ENCODE measurements around the gene CWH43.

CWH43 gene

GRCh38 chr4:48991357-48991756 is 5.3 kb downstream of the CWH43 start:
- Histone ChIP-seq H2BK15ac (ENCODE audit: low read length) (no peak overlapping the region), H3K9me3 (replicated peaks in 1 of 2; ENCODE audit: control insufficient read depth in 2 of 2, insufficient read depth in 1 of 2, low read depth in 1 of 2, low read length in 2 of 2) (peaks cover 0 to 2% of the 10 kb centered on the region in 2 donors), H3K23ac (ENCODE audit: low read depth, low read length, poor library complexity) (no peak overlapping the region), H3K4me2 (ENCODE audit: insufficient read depth, low read length, poor library complexity, severe bottlenecking) (no peak overlapping the region), H3K4ac (ENCODE audit: low read length) (no peak overlapping the region), H3K18ac (ENCODE audit: low read length) (no peak overlapping the region), H2AK5ac (ENCODE audit: low read depth, low read length) (no peak overlapping the region), H2AFZ (ENCODE audit: low read length) (no peak overlapping the region), H2BK12ac (ENCODE audit: low read length) (no peak overlapping the region), H2BK120ac (ENCODE audit: low read depth, low read length) (no peak overlapping the region), H4K91ac (ENCODE audit: low read depth, low read length, poor library complexity) (no peak overlapping the region), H3K79me1 (ENCODE audit: low read depth, low read length) (no peaks in the 10 kb centered on the region), H3K14ac (ENCODE audit: low read length) (no peak overlapping the region), H3K36me3 (replicated peaks in 1 of 2; ENCODE audit: control insufficient read depth in 2 of 2, insufficient read depth in 2 of 2, low read length in 2 of 2) (no peaks in the 10 kb centered on the region), H3K9ac (ENCODE audit: low read depth, low read length, poor library complexity) (no peak overlapping the region), H3K27ac (replicated peaks; ENCODE audit: low read length) (no peak overlapping the region), H3K4me3 (ENCODE audit: low read length in 2 of 2) (no peak overlapping the region), H2BK5ac (ENCODE audit: low read length) (no peak overlapping the region), H3K4me1 (ENCODE audit: control insufficient read depth in 2 of 2, insufficient read depth in 1 of 2, low read depth in 1 of 2, low read length in 2 of 2) (no peaks in the 10 kb centered on the region), H4K8ac (ENCODE audit: low read depth, low read length) (no peak overlapping the region), H3K27me3 (ENCODE audit: control insufficient read depth in 3 of 3, insufficient read depth in 3 of 3, low read depth in 1 of 3, low read length in 3 of 3) (peaks cover 0 to 60% (median 18%) of the 10 kb centered on the region in 3 experiments)
- no CpG with 5 or more reads among the region's 3 CpGs for WGBS, 2 donors (ENCODE audit: extremely low coverage in 2 of 2, insufficient read length in 2 of 2, insufficient replicate concordance in 1 of 2)
- no peak for DNase-seq (ENCODE audit: low spot score)

- no peak overlapping the region for H2AFZ ChIP-seq (ENCODE audit: low read length)
- H3K79me1 ChIP-seq (ENCODE audit: low read depth, low read length) = no peaks in the 10 kb centered on the region
- no peak overlapping the region for H2BK5ac ChIP-seq (ENCODE audit: low read length)
- H3K4me2 ChIP-seq (ENCODE audit: insufficient read depth, low read length, poor library complexity, severe bottlenecking) = no peak overlapping the region
- H3K18ac ChIP-seq (ENCODE audit: low read length) = no peak overlapping the region
- DNase-seq (ENCODE audit: low spot score) = no peak
- no peak overlapping the region for H3K4me3 ChIP-seq (ENCODE audit: low read length in 2 of 2)
- H3K4ac ChIP-seq (ENCODE audit: low read length) = no peak overlapping the region
- H2BK12ac ChIP-seq (ENCODE audit: low read length) = no peak overlapping the region
- no peak overlapping the region for H3K23ac ChIP-seq (ENCODE audit: low read depth, low read length, poor library complexity)
- no peaks in the 10 kb centered on the region for H3K36me3 ChIP-seq (replicated peaks in 1 of 2; ENCODE audit: control insufficient read depth in 2 of 2, insufficient read depth in 2 of 2, low read length in 2 of 2)
- H3K4me1 ChIP-seq (ENCODE audit: control insufficient read depth in 2 of 2, insufficient read depth in 1 of 2, low read depth in 1 of 2, low read length in 2 of 2) = no peaks in the 10 kb centered on the region
- no peak overlapping the region for H3K14ac ChIP-seq (ENCODE audit: low read length)
- peaks cover 0 to 22% (median 0%) of the 10 kb centered on the region in 3 experiments for H3K27me3 ChIP-seq (ENCODE audit: control insufficient read depth in 3 of 3, insufficient read depth in 3 of 3, low read depth in 1 of 3, low read length in 3 of 3)
- H3K27ac ChIP-seq (replicated peaks; ENCODE audit: low read length) = no peak overlapping the region
- no peak overlapping the region for H3K9ac ChIP-seq (ENCODE audit: low read depth, low read length, poor library complexity)
- no peak overlapping the region for H2AK5ac ChIP-seq (ENCODE audit: low read depth, low read length)
- no peak overlapping the region for H2BK120ac ChIP-seq (ENCODE audit: low read depth, low read length)
- no peak overlapping the region for H4K91ac ChIP-seq (ENCODE audit: low read depth, low read length, poor library complexity)
- no CpG with 5 or more reads among the region's 3 CpGs for WGBS, 2 donors (ENCODE audit: extremely low coverage in 2 of 2, insufficient read length in 2 of 2, insufficient replicate concordance in 1 of 2)
- no peak overlapping the region for H4K8ac ChIP-seq (ENCODE audit: low read depth, low read length)
- no peak overlapping the region for H2BK15ac ChIP-seq (ENCODE audit: low read length)
- H3K9me3 ChIP-seq (replicated peaks in 1 of 2; ENCODE audit: control insufficient read depth in 2 of 2, insufficient read depth in 1 of 2, low read depth in 1 of 2, low read length in 2 of 2) = peaks cover 0 to 10% of the 10 kb centered on the region in 2 donors
Observed at GRCh38 chr4:48997962-48998361, 11.9 kb downstream of the CWH43 start.

DNA sequence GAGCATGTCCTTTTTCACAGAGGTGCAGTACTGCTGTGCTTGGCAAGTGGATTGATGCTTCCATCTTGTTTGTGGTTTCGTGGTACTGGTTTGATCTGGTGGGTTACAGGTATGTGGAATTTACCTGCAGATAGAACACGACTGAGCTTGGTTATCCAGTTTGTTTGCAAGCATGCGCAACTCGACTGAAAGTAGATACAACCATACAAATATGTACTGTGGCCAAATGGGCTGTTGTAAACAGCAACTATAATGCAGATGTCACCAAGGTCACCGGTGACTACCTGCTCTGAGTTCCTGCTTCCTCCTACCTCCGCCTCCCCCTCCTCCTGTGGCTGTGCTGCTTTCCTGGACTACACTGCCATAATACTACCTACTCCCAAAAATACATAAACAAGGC is 12.4 kb downstream of the CWH43 start:
- no peak overlapping the region for H3K4ac ChIP-seq (ENCODE audit: low read length)
- no CpG with 5 or more reads among the region's 6 CpGs for WGBS, 2 donors (ENCODE audit: extremely low coverage in 2 of 2, insufficient read length in 2 of 2, insufficient replicate concordance in 1 of 2)
- no peak overlapping the region for H3K4me2 ChIP-seq (ENCODE audit: insufficient read depth, low read length, poor library complexity, severe bottlenecking)

DNA sequence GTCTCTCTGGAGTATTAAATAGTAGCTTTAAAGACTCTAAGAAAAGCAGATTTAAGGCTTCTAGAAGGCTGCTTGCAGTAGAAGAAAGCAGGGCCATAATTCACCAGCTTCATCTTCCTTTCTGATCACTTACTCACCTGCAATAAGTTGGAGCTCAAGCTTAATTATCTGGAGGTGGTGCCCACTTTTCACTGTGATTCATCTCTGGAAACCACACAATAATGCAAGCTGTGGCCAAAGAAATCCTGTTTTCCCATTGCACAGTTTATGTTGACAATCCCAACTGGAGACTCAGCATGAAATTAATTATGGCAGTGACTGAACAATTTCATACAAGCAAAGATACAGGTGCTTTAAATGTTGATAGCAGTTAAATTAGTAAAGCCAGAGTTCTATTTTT is 14.7 kb downstream of the CWH43 start:
- Histone ChIP-seq H3K4me3 (ENCODE audit: low read length in 2 of 2) (no peak overlapping the region), H3K27me3 (ENCODE audit: control insufficient read depth in 3 of 3, insufficient read depth in 3 of 3, low read depth in 1 of 3, low read length in 3 of 3) (peaks cover 0 to 10% (median 0%) of the 10 kb centered on the region in 3 experiments), H3K9ac (ENCODE audit: low read depth, low read length, poor library complexity) (no peak overlapping the region), H2AFZ (ENCODE audit: low read length) (no peak overlapping the region), H2BK15ac (ENCODE audit: low read length) (no peak overlapping the region), H3K4ac (ENCODE audit: low read length) (no peak overlapping the region), H2BK5ac (ENCODE audit: low read length) (no peak overlapping the region), H4K91ac (ENCODE audit: low read depth, low read length, poor library complexity) (no peak overlapping the region), H2AK5ac (ENCODE audit: low read depth, low read length) (no peak overlapping the region), H3K18ac (ENCODE audit: low read length) (no peak overlapping the region), H3K4me2 (ENCODE audit: insufficient read depth, low read length, poor library complexity, severe bottlenecking) (no peak overlapping the region), H3K4me1 (ENCODE audit: control insufficient read depth in 2 of 2, insufficient read depth in 1 of 2, low read depth in 1 of 2, low read length in 2 of 2) (no peaks in the 10 kb centered on the region), H3K36me3 (replicated peaks in 1 of 2; ENCODE audit: control insufficient read depth in 2 of 2, insufficient read depth in 2 of 2, low read length in 2 of 2) (no peaks in the 10 kb centered on the region), H3K79me1 (ENCODE audit: low read depth, low read length) (no peaks in the 10 kb centered on the region), H3K23ac (ENCODE audit: low read depth, low read length, poor library complexity) (no peak overlapping the region), H2BK12ac (ENCODE audit: low read length) (no peak overlapping the region), H3K9me3 (replicated peaks in 1 of 2; ENCODE audit: control insufficient read depth in 2 of 2, insufficient read depth in 1 of 2, low read depth in 1 of 2, low read length in 2 of 2) (peaks cover 0 to 11% of the 10 kb centered on the region in 2 donors), H3K14ac (ENCODE audit: low read length) (no peak overlapping the region), H4K8ac (ENCODE audit: low read depth, low read length) (no peak overlapping the region), H2BK120ac (ENCODE audit: low read depth, low read length) (no peak overlapping the region), H3K27ac (replicated peaks; ENCODE audit: low read length) (no peak overlapping the region)
- no peak for DNase-seq (ENCODE audit: low spot score)

More for the DNA sequence above, 12.4 kb downstream of the CWH43 start:
- Histone ChIP-seq H4K91ac (ENCODE audit: low read depth, low read length, poor library complexity) (no peak overlapping the region), H3K4me1 (ENCODE audit: control insufficient read depth in 2 of 2, insufficient read depth in 1 of 2, low read depth in 1 of 2, low read length in 2 of 2) (no peaks in the 10 kb centered on the region), H3K4me3 (ENCODE audit: low read length in 2 of 2) (peak overlapping the region in 1 of 2 donors; percentile 47), H2AK5ac (ENCODE audit: low read depth, low read length) (no peak overlapping the region), H2BK120ac (ENCODE audit: low read depth, low read length) (no peak overlapping the region), H2BK15ac (ENCODE audit: low read length) (no peak overlapping the region), H3K27ac (replicated peaks; ENCODE audit: low read length) (no peak overlapping the region), H2BK12ac (ENCODE audit: low read length) (no peak overlapping the region), H3K27me3 (ENCODE audit: control insufficient read depth in 3 of 3, insufficient read depth in 3 of 3, low read depth in 1 of 3, low read length in 3 of 3) (peaks cover 0 to 22% (median 0%) of the 10 kb centered on the region in 3 experiments), H3K18ac (ENCODE audit: low read length) (no peak overlapping the region), H4K8ac (ENCODE audit: low read depth, low read length) (no peak overlapping the region), H3K23ac (ENCODE audit: low read depth, low read length, poor library complexity) (no peak overlapping the region), H2AFZ (ENCODE audit: low read length) (no peak overlapping the region), H3K79me1 (ENCODE audit: low read depth, low read length) (no peaks in the 10 kb centered on the region), H2BK5ac (ENCODE audit: low read length) (no peak overlapping the region), H3K9me3 (replicated peaks in 1 of 2; ENCODE audit: control insufficient read depth in 2 of 2, insufficient read depth in 1 of 2, low read depth in 1 of 2, low read length in 2 of 2) (peaks cover 0 to 12% of the 10 kb centered on the region in 2 donors), H3K14ac (ENCODE audit: low read length) (no peak overlapping the region), H3K36me3 (replicated peaks in 1 of 2; ENCODE audit: control insufficient read depth in 2 of 2, insufficient read depth in 2 of 2, low read length in 2 of 2) (no peaks in the 10 kb centered on the region), H3K9ac (ENCODE audit: low read depth, low read length, poor library complexity) (no peak overlapping the region)
- DNase-seq (ENCODE audit: low spot score) = no peak
